HG03039 (cell line): ENCODE data around the gene NECAB2.

Experiments
- ATAC-seq: cut with Tn5 transposase; IDR thresholded peaks from one replicate; pipeline ENCODE4 v1.9.1; 2021; ENCODE audit warnings: mild to moderate bottlenecking, moderate library complexity; ENCODE audit not compliant: unreplicated experiment

The NECAB2 gene

GRCh38 chr16:84042308-84042878 is 74.3 kb downstream of the NECAB2 start, which contains the start of gene SLC38A8:
Gene SLC38A8 (minus strand): TSS chr16:84042795. CDS start chr16:84042157, 638 bp downstream.
- ATAC-seq = no peak

GRCh38 chr16:84042879-84043485 is 74.9 kb downstream of the NECAB2 start:
- no peak for ATAC-seq

- no peak for ATAC-seq
These were observed 75.6 kb downstream of the NECAB2 start for GRCh38 chr16:84043486-84044117.

GRCh38 chr16:84044118-84044488 is 76.1 kb downstream of the NECAB2 start:
- ATAC-seq = no peak

- ATAC-seq = no peak
These were observed 77.2 kb downstream of the NECAB2 start for GRCh38 chr16:84045001-84045817.

- ATAC-seq = no peak
These were observed 77.9 kb downstream of the NECAB2 start for GRCh38 chr16:84045818-84046470.

GRCh38 chr16:84047206-84047605 is 79.2 kb downstream of the NECAB2 start:
- ATAC-seq = no peak

- ATAC-seq = no peak
These were observed 79.6 kb downstream of the NECAB2 start for GRCh38 chr16:84047626-84048025.

GRCh38 chr16:84048270-84048669 is 80.2 kb downstream of the NECAB2 start:
- ATAC-seq = no peak

GRCh38 chr16:84048871-84049270 is 80.8 kb downstream of the NECAB2 start:
- ATAC-seq = no peak

- no peak for ATAC-seq
These were observed 81.5 kb downstream of the NECAB2 start for GRCh38 chr16:84049403-84050060.

- ATAC-seq = no peak
These were observed 82.3 kb downstream of the NECAB2 start for GRCh38 chr16:84050316-84050715.

- ATAC-seq = no peak
These were observed 84.1 kb downstream of the NECAB2 start for GRCh38 chr16:84052071-84052622.
